Brain microvascular endothelial cell (primary cell): Measurements from ENCODE around the gene FAM200A.
"Not testable (repeated sequence)": the region's sequence is repeated elsewhere in the genome, so short reads cannot be mapped to it uniquely, and the experiment has no call there.

ENCODE experiments used
- DNase-seq: peaks from one replicate; pipeline ENCODE4 v3.0.0-alpha.2; 2020
- H3K27ac ChIP-seq: fragments of 250-450 bp; sonication (Bioruptor Pico); 2 replicates; pipeline ENCODE4 v1.5.1; 2020; ENCODE audit warnings: mild to moderate bottlenecking, moderate library complexity
- H3K27me3 ChIP-seq: fragments of 250-450 bp; sonication (Bioruptor Pico); replicated peaks from 2 replicates; pipeline ENCODE4 v1.5.1; 2020; ENCODE audit warnings: mild to moderate bottlenecking
- H3K36me3 ChIP-seq: fragments of 250-450 bp; sonication (Bioruptor Pico); replicated peaks from 2 replicates; pipeline ENCODE4 v1.5.1; 2020; ENCODE audit warnings: mild to moderate bottlenecking
- H3K4me3 ChIP-seq: 2 replicates; pipeline ENCODE4 v1.5.1; 2011; ENCODE audit warnings: low read depth, mild to moderate bottlenecking, control low read depth, low read length, moderate library complexity
- in situ Hi-C: cut with HindIII; loops from 2 replicates; pipeline ENCODE4 v1.10.0; 2017; ENCODE audit warnings: low sequenced_read_pairs, low pct_ligation_motif_present
- TF ChIP-seq, protein P1 (sequence below): IDR thresholded peaks from 2 replicates; pipeline ENCODE4 v1.5.1; 2011; ENCODE audit warnings: low read depth, mild to moderate bottlenecking, moderate library complexity, low read length, control low read depth, inconsistent platforms; ENCODE audit errors: missing control alignments

Gene FAM200A

DNA sequence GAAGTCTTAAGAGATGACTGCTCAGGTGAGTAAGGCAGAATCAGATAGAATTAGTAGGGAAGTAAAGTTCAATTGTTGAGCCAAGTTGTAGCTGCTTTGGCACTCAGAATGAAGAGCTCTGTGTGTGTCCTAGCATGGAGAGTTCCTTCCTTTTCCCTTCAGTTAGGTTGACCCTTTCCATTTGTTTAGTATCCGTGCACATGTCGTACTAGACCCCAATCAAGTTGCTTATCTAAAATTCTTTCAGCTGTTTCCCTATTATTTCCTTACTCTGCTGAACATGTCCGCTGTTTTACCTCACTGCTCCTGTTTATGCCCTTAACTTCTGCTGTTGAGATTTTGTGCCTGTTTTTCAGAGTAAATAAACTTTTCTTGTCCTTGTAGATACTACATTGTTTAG is 19.9 kb upstream of the FAM200A start:
- no peak overlapping the region for H3K4me3 ChIP-seq
- TF ChIP-seq, protein P1, sequence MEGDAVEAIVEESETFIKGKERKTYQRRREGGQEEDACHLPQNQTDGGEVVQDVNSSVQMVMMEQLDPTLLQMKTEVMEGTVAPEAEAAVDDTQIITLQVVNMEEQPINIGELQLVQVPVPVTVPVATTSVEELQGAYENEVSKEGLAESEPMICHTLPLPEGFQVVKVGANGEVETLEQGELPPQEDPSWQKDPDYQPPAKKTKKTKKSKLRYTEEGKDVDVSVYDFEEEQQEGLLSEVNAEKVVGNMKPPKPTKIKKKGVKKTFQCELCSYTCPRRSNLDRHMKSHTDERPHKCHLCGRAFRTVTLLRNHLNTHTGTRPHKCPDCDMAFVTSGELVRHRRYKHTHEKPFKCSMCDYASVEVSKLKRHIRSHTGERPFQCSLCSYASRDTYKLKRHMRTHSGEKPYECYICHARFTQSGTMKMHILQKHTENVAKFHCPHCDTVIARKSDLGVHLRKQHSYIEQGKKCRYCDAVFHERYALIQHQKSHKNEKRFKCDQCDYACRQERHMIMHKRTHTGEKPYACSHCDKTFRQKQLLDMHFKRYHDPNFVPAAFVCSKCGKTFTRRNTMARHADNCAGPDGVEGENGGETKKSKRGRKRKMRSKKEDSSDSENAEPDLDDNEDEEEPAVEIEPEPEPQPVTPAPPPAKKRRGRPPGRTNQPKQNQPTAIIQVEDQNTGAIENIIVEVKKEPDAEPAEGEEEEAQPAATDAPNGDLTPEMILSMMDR = no peak
- no peak for DNase-seq
- in situ Hi-C loops = no loop called here
- H3K27me3 ChIP-seq = no peaks in the 10 kb centered on the region
- H3K36me3 ChIP-seq = peaks cover 39% of the 10 kb centered on the region
- H3K27ac ChIP-seq = no peak overlapping the region

DNA sequence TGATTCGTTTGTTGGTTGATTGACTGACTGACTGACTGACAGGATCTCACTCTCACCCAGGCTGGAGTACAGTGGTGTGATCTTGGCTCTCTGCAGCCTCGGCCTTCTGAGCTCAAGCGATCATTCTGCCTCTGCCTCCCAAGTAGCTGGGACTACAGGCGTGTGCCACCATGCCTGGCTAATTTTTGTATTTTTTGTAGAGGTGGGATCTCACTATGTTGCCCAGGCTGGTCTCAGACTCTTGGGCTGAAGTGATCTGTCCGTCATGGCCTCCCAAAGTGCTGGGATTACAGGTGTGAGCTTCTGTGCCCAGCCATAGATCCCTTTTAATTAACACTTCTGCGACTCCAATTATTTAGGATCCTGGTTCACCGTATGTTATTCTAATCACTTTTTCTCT is 16.9 kb upstream of the FAM200A start:
- in situ Hi-C loops, H3K27ac ChIP-seq, H3K27me3 ChIP-seq, DNase-seq, H3K4me3 ChIP-seq: not testable (repeated sequence)
- H3K36me3 ChIP-seq = peaks cover 64% of the 10 kb centered on the region

DNA sequence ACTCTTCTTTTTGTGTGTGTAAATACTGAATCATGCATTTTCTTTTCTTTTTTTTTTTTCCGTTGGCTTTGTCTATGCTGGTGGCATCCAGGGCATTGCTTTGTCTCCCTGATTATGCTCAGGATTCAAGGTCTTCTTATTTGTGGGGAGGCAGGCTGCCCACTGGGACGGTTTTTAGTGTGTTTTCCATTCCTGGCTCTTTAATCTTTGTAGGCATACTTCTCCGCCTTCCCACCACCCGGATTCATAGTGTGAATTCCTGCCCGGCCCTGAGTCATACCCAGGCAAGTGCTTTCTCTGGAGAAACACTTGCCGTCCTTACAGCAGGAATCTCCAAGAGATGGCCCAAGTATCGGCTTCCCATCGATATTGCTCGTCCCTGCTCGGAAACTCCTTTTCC is 11.7 kb upstream of the FAM200A start:
- peak; percentile 87 for DNase-seq
- in situ Hi-C loops = no loop called here
- Histone ChIP-seq H3K36me3 (peaks cover 53% of the 10 kb centered on the region), H3K27ac (peak overlapping the region; percentile 92), H3K4me3 (no peak overlapping the region), H3K27me3 (no peaks in the 10 kb centered on the region)
- TF ChIP-seq, protein P1 = no peak

DNA sequence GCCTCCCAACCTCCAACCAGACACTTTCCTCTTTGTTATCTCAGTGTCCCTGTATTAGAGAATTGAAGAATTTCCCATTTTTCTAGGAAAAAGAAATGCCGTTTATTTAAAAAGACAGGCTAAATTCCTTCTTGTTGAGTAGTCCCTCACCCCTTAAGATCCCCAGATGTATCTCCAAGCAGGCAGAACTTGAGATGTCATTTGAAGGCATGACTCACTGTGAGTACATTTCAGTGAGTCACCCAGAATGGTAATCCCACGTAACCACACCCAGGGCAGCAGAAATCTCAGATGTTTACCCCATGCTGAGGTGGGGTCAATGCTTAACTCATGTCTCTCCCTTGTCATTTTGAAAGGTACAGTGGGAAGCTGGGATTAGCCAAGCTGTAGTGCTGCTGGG is 10.9 kb upstream of the FAM200A start:
- Histone ChIP-seq H3K27me3 (no peaks in the 10 kb centered on the region), H3K36me3 (peaks cover 50% of the 10 kb centered on the region), H3K4me3 (no peak overlapping the region), H3K27ac (peak overlapping the region; percentile 92)
- in situ Hi-C loops = no loop called here
- TF ChIP-seq, protein P1 = no peak
- peak; percentile 98 for DNase-seq

DNA sequence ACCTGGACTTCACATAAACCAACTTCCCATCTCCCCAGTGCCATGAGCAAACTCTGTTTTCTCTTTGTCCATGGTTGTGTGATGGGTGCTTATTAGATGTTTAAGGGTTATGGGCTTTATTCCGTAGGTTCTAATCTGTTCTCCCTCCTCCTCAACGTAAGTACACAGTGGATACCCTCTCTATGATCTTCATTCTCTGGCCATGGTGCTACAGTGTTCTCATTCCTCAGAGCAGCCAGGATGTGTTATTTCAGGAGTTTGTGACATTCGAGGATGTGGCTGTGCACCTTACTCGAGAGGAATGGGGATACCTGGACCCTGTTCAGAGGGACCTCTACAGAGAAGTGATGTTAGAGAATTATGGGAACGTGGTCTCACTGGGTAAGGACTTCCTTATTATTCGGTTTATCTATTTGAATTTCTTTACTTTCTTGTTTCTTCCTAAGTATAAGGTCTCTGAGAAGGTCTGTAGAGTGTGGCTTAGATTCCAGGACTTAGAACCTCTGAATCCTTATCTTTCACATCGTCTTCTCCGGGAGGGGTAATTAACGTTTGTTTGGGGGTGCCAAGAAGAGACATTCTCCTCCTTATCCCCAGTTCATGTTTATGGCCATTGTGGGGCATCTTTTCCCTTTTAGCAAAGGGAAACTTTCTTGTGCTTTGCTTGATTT is 10.3 kb upstream of the FAM200A start:
- DNase-seq = no peak
- no peak overlapping the region for H3K4me3 ChIP-seq
- peak overlapping the region; percentile 92 for H3K27ac ChIP-seq
- no peaks in the 10 kb centered on the region for H3K27me3 ChIP-seq
- in situ Hi-C loops = no loop called here
- H3K36me3 ChIP-seq = peaks cover 50% of the 10 kb centered on the region
- TF ChIP-seq, protein P1 = no peak

DNA sequence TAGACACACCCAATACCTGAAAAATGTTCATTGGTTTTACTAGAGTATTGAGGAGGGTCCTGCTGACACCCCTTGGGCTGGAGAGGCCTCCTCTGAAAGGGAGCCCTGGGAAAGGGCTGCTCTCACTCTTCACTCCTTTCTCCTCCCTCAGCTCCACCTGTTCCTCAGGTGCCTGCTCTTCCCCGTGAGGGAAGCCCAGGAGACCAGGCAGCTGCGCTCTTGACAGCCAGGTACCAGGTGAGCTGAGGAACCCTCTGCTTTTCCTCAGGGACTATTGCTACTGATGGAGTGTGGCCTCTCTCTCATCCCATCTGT is 9.8 kb upstream of the FAM200A start:
- H3K27ac ChIP-seq = no peak overlapping the region
- TF ChIP-seq, protein P1 = no peak
- H3K4me3 ChIP-seq = no peak overlapping the region
- no peak for DNase-seq
- H3K27me3 ChIP-seq = no peaks in the 10 kb centered on the region
- in situ Hi-C loops = no loop called here
- peaks cover 50% of the 10 kb centered on the region for H3K36me3 ChIP-seq
